Kidney capillary endothelial cell (primary cell): ENCODE measurements around the gene SCGB1A1.

Experiments
- DNase-seq: peaks from one replicate; pipeline ENCODE4 v3.0.0-alpha.2; 2018; ENCODE audit warnings: low spot score

The SCGB1A1 gene

DNA sequence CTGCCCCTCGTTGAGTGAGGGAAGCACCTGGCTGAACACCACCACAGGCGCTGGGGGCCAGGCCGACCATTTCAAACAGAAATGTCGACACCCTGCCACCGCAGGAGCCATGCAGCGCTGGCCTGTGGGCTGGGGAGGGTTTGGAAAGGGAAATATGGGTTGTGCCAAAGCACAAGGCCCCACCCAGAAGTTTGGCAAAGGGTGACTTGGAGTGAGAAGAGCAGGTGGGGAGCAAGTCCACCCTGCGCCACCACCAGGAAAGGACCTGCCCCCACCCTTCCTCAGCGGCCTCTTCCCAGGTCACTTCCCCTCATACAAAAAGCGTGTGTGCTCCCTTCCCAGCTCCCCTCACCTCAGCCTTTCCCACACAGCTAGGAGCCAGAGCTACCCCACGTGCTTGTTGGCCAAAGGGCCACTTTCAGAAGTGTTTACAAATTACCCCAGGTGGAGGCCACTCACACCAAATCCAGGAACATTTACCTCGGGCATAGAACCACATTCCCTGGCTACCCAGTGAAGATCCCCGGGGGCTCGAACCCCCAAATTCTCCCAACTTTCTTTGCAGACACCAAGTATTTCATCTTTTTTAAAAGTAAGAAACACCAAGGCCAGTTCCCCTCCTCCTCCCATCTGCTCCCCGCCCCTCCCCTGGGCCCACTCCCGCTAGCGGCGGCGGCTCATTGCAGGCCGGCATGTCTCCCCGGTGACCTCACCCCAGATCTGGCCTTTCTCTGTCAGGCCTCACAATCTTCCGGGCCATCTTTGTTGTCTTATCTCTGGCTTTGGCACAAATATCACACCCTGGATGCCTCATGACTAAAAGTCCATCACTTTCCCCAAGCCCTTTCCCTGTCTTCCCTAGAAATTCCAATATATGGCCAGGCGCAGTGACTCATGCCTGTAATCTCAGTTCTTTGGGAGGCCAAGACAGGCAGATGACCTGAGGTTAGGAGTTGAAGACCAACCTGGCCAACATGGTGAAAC, 20.5 kb upstream of the SCGB1A1 start:
- no peak for DNase-seq

DNA sequence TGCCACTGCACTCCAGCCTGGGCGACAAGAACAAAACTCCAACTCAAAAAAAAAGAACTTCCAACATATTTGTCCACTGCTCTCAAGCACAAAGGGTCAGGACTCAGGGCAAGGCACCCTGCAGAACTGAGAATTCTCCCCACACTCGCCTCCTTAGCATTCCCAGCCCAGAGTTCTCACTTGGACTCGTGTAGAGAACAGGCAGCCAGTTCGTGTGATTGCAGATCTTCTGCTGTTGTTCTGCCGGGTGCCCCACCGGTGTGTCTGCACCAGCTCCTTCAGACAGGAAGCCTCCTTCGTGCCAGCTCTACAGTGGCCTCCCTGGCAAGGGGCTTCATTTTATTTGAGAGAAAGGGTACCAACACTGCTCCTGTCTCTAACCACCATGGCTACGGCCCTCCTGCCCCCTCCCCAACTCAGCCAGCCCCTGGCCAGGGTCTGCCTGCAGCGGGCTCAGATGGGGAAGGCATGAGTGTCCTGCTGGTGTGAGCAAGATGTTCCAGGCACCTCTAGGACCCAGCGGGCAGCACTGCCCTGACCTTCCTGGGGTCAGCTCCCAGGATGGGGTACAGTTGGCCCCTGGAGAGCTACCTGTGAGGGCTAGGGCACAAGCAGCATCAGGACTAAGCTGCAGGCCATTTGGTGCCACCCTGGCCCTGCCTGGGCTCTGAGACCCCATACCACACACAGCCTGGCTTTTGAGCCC, 19.5 kb upstream of the SCGB1A1 start:
- no peak for DNase-seq

DNA sequence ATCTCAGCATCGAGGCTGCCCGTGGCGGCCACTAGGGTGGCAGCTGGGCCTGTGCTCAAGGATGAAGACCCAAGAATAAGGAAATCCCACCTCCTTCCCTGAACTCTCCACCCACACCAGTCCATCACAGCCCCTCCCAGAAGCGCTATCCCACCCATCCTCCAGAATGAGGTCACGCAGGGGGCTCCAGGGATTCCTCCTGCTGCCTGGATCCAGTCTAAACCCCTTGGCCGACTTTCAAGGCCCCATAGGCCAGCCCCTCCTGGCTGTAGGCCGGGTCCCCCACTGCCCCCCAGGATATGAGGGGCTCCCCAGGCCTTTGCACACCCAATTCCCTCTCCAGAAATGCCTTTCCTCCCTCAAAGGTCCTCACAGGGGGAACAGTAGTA, 19.0 kb upstream of the SCGB1A1 start:
- no peak for DNase-seq

GRCh38 chr11:62400281-62400680, 18.6 kb upstream of the SCGB1A1 start:
- no peak for DNase-seq

DNA sequence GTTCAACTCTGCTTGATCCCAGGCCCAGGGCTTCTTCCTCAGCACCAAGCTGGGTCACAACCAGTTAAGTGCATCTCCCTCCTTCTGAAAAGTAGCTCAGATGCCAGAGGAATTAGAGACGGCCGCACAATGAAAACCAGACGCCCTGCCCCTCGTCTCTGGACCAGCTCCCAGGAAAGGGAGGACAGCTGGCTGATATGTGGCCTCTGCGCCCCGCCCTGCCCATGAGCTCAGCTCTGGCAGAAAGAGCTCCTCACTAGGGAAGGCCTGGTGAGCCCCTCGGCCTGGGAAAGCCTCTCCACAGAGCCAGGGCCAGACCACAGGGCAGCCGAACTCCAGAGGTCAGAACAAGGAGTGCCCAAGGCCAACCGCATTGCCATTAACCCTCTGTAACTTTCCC, 18.1 kb upstream of the SCGB1A1 start:
- no peak for DNase-seq

DNA sequence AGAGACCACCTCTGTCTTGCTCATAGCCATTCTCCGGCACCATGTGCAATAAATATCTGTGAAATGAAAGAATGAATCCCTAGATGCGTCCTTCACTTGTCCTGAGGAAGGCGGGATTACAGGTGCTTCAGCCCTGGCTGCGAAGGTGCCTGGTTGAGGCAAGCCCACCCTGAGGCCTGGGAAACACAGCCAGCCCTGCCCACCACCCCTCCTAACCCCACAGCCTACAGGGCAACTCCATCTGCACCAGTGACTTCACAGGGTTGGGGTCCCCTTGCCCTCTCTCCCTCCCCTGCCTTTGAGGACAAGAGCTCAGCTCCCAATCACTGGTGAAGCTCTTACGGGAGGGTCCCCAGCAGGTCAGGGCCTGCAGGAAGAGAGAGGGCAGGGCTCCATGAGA, 17.5 kb upstream of the SCGB1A1 start:
- DNase-seq: no peak

DNA sequence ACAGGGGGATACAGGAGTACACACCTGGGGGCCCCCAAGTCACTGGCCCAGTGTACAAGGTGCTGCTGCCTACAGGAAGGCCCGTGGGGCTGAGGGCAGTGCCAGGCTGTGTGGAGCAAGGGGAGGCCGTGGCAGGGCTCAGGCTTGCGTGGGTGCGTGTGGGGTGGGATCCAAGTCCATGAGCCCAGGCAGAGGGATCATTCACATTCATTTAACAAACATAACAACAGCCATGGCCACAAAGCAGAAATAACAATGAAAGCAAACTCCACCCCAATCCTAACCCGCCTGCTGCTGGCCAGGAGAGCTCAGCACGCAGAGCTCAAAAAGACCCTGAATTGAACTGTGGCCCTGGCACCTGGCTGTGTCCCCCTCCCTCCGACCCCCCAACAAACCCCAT, 17.0 kb upstream of the SCGB1A1 start:
- no peak for DNase-seq

- no peak for DNase-seq
These were observed 16.4 kb upstream of the SCGB1A1 start for GRCh38 chr11:62402226-62402959.

GRCh38 chr11:62402960-62403730, 15.7 kb upstream of the SCGB1A1 start:
- DNase-seq: no peak

DNA sequence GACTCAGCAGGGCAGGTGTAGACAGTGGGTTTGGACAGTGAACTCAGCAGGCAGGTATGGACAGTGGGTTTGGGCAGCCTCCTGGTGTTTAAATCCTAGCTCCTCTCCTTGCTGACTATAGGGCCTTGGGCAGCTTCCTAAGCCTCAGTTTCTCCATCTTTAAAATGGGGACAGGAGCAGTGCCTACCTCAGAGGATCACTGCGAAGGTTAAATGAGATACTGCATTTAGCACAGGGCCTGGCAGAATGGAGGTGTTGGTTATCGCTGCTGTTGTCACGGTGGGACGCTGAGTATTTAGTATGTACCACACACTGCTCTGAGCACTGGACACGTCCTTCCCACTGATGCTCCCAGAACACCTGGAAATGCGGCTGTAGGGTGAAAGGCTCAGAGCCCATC, 14.4 kb upstream of the SCGB1A1 start:
- no peak for DNase-seq

- DNase-seq: no peak
These were observed 13.9 kb upstream of the SCGB1A1 start for GRCh38 chr11:62404901-62405300.

DNA sequence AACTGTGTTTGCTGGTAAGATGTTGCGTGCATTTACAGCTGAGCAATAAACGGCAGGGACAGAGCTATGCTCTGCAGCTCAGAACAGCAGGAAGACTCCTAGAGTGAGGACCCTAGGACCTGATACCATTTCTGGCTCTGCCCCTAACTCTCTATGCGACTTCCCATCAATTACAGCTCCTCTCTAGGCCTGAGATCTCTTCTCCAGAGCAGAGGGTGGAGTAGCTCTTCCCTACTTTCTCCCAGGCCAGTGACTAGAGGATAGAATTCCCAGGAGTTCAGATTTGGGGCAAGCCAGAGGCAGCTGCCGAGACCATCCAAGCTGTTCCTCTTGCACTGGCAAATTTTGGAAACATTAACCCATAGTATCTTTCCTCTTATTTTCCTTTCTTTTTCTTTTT, 12.8 kb upstream of the SCGB1A1 start:
- no peak for DNase-seq

DNA sequence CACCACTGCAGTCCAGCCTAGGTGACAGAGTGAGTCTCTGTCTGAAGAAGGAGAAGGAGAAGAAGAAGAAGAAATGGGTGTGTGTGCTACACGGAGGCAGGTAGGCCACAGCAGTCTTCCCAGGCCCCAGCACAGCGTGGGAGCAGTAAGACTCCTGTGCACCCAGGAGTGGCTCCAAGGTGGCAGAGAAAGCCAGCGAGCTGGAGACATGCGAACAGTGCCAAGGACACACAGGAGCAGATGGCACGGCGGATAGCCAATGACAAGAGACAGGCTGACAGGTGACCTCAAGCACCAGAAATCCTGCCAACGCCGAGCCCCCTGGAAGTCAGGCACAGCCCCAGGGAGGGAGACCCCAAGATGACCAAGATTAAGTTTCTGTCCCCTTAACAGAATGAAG, 9.0 kb upstream of the SCGB1A1 start:
- no peak for DNase-seq

DNA sequence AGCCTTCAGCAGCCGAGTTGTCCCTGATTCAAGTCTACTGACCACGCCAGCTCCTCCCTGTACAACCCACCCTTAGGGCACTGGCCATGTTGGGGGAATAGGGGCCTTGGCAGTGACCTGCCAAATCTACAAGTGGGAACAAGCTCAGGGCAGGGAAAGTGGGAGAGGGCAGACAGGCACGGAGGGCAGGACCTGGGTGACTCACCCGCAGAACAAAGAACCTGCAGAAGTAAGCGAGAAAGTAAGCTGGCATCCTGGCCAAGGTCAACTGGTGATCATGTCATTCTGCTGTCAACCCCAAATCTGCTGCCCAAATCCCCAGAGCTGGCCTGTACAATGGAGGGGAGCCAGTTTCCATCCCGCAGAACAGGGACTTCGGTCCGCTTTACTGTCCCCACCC, 7.9 kb upstream of the SCGB1A1 start:
- DNase-seq: no peak

DNA sequence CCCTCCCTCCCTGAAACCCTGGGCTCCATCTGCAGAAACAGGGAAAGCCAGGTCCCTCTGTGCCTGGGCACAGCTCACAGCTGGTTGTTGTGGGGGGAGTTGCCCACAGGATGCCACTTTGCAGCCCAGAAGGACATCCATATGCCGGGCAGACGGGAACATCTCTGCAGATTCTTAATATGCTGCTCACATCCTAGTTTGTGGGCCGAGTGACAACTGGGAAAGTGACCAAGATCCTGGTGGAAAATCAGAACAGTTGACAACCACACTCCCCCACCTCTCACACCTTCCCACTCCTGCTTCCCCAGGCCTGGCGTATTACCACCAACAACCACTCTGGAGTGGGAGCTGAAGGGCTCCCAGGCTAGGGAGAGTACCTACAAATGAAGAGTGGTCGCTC, 7.3 kb upstream of the SCGB1A1 start:
- no peak for DNase-seq

- no peak for DNase-seq
These were observed 5.7 kb upstream of the SCGB1A1 start for GRCh38 chr11:62413060-62413696.

DNA sequence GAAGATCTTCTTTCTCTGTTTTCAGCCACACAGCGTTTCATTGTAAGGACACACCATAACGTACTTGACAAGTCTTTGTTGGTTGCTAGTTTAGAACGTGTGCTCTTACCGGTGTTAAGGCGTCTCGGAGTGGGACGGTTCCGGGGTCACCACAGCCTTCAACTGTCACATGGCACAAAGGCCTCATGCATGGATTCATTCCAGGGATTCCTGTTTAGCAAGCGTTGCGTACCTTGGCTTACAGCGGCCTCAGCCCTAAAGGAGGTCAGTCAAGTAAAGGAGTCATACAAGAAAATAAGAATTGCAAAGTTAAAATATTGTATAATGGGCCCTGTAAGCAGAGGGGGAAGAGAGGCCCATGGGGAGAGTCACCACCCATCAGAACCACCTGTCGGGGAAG, 2.2 kb upstream of the SCGB1A1 start:
- DNase-seq: no peak

GRCh38 chr11:62418136-62418535, 697 bp upstream of the SCGB1A1 start:
- no peak for DNase-seq

DNA sequence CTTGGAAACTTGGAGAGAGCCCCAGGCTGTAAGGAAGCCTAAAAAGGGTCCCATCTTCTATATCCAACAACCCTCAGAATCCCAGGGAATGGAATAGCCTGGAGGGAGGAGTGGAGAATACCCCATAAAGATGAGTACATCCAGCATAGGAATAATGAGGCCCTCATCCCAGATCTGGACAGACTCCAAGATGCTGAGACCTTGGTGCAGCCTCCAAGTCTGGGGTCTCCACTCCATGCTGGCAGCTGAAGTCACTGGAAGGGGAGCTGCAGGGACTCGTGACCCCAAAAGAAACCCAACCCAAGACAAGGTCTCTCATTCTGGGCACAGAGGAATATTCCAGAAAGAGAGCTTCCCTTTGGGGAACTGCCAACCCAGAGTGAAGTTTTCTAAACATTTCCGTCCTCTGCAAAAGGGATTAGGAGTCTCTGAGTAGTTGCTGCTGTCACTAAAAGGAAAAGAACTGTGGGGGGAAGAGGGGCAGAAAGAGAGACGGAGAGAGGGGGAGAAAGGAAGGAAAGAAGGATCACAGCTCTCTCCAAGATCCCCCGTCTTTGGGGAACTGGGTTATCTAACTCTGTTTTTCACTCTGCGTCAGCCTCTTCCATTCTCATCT, 589 bp downstream of the SCGB1A1 start:
- no peak for DNase-seq

- DNase-seq: no peak
These were observed 1.1 kb downstream of the SCGB1A1 start for GRCh38 chr11:62419943-62420342.

DNA sequence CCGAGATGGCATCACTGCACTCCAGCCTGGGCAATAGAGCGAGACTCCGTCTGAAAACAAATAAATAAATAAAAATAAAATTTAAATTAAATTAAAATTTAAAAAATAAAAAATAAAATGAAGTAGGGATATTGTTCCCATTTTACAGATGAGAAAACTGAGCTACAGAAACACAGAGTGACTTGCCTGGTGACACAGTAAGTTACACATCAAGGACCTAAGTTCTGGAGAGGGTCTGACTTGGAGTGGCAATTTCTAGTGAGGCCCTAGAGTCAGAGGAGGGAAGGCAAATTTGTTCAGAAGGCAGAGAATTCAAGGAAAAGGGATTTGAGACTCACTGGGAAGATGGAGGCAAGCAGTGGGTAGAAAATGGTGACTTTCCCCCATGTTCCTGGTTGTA, 2.0 kb downstream of the SCGB1A1 start:
- no peak for DNase-seq
